ENCODE data around the gene OARD1. TPM values are rescaled to one million over a fixed set of nuclear protein-coding genes. Genes with fewer than 3 reads are reported as not detected.

The OARD1 gene
- polyA plus RNA-seq, 2 donors: 23.7 to 24.4 TPM

- no peak overlapping the region for H3K27ac ChIP-seq (ENCODE audit: low read depth in 2 of 2, low read length in 1 of 2)
- WGBS, 2 donors: 60 to 66% methylated on average over 2 of the region's 2 CpGs
- H3K27me3 ChIP-seq (ENCODE audit: control insufficient read depth in 1 of 2, insufficient read depth in 2 of 2, low read length in 2 of 2): no peaks in the 10 kb centered on the region
- no peak overlapping the region for H3K4me3 ChIP-seq (ENCODE audit: low read depth in 1 of 2, low read length in 2 of 2)
- no peaks in the 10 kb centered on the region for H3K9me3 ChIP-seq (ENCODE audit: control insufficient read depth in 2 of 2, insufficient read depth in 1 of 2, low read depth in 1 of 2, low read length in 1 of 2)
- H3K36me3 ChIP-seq (ENCODE audit: control insufficient read depth in 2 of 2, insufficient read depth in 2 of 2, low read length in 1 of 2): peaks cover 0 to 6% of the 10 kb centered on the region in 2 donors
- H3K4me1 ChIP-seq (ENCODE audit: control insufficient read depth in 2 of 2, insufficient read depth in 2 of 2, low read length in 1 of 2): no peaks in the 10 kb centered on the region
These were observed 5.4 kb upstream of the OARD1 start for GRCh38 chr6:41077536-41077935.

GRCh38 chr6:41075651-41076626 lies 3.8 kb upstream of the OARD1 start:
- H3K27ac ChIP-seq (ENCODE audit: low read depth in 2 of 2, low read length in 1 of 2): no peak overlapping the region
- H3K4me1 ChIP-seq (ENCODE audit: control insufficient read depth in 2 of 2, insufficient read depth in 2 of 2, low read length in 1 of 2): no peaks in the 10 kb centered on the region
- H3K36me3 ChIP-seq (ENCODE audit: control insufficient read depth in 2 of 2, insufficient read depth in 2 of 2, low read length in 1 of 2): peaks cover 0 to 6% of the 10 kb centered on the region in 2 donors
- 75 to 79% methylated on average over 4 of the region's 4 CpGs for WGBS, 2 donors
- no peaks in the 10 kb centered on the region for H3K9me3 ChIP-seq (ENCODE audit: control insufficient read depth in 2 of 2, insufficient read depth in 1 of 2, low read depth in 1 of 2, low read length in 1 of 2)
- no peak overlapping the region for H3K4me3 ChIP-seq (ENCODE audit: low read depth in 1 of 2, low read length in 2 of 2)
- no peaks in the 10 kb centered on the region for H3K27me3 ChIP-seq (ENCODE audit: control insufficient read depth in 1 of 2, insufficient read depth in 2 of 2, low read length in 2 of 2)

- Histone ChIP-seq H3K4me1 (ENCODE audit: control insufficient read depth in 2 of 2, insufficient read depth in 2 of 2, low read length in 1 of 2) (no peaks in the 10 kb centered on the region), H3K27me3 (ENCODE audit: control insufficient read depth in 1 of 2, insufficient read depth in 2 of 2, low read length in 2 of 2) (no peaks in the 10 kb centered on the region), H3K9me3 (ENCODE audit: control insufficient read depth in 2 of 2, insufficient read depth in 1 of 2, low read depth in 1 of 2, low read length in 1 of 2) (no peaks in the 10 kb centered on the region), H3K27ac (ENCODE audit: low read depth in 2 of 2, low read length in 1 of 2) (peak overlapping the region in 1 of 2 donors; percentile 47), H3K4me3 (ENCODE audit: low read depth in 1 of 2, low read length in 2 of 2) (peak overlapping the region in 1 of 2 donors; percentile 91), H3K36me3 (ENCODE audit: control insufficient read depth in 2 of 2, insufficient read depth in 2 of 2, low read length in 1 of 2) (peaks cover 0 to 2% of the 10 kb centered on the region in 2 donors)
- WGBS, 2 donors: 33 to 34% methylated on average over 11 of the region's 11 CpGs
These were observed 2.7 kb upstream of the OARD1 start for GRCh38 chr6:41074692-41075436.

- H3K27me3 ChIP-seq (ENCODE audit: control insufficient read depth in 1 of 2, insufficient read depth in 2 of 2, low read length in 2 of 2): no peaks in the 10 kb centered on the region
- no peaks in the 10 kb centered on the region for H3K4me1 ChIP-seq (ENCODE audit: control insufficient read depth in 2 of 2, insufficient read depth in 2 of 2, low read length in 1 of 2)
These were observed 2.0 kb upstream of the OARD1 start for GRCh38 chr6:41073968-41074691.

GRCh38 chr6:41073203-41073967 lies 1.2 kb upstream of the OARD1 start:
- Histone ChIP-seq H3K4me3 (ENCODE audit: low read depth in 1 of 2, low read length in 2 of 2) (peak overlapping the region; percentile 80 to 91), H3K27ac (ENCODE audit: low read depth in 2 of 2, low read length in 1 of 2) (peak overlapping the region; percentile 99 to 100), H3K9me3 (ENCODE audit: control insufficient read depth in 2 of 2, insufficient read depth in 1 of 2, low read depth in 1 of 2, low read length in 1 of 2) (no peaks in the 10 kb centered on the region), H3K27me3 (ENCODE audit: control insufficient read depth in 1 of 2, insufficient read depth in 2 of 2, low read length in 2 of 2) (no peaks in the 10 kb centered on the region), H3K4me1 (ENCODE audit: control insufficient read depth in 2 of 2, insufficient read depth in 2 of 2, low read length in 1 of 2) (no peaks in the 10 kb centered on the region), H3K36me3 (ENCODE audit: control insufficient read depth in 2 of 2, insufficient read depth in 2 of 2, low read length in 1 of 2) (no peaks in the 10 kb centered on the region)
- 0% methylated on average over 55 to 74 of the region's 74 CpGs for WGBS, 2 donors

More at GRCh38 chr6:41073968-41074691, 2.0 kb upstream of the OARD1 start:
- Histone ChIP-seq H3K36me3 (ENCODE audit: control insufficient read depth in 2 of 2, insufficient read depth in 2 of 2, low read length in 1 of 2) (peaks cover 0 to 2% of the 10 kb centered on the region in 2 donors), H3K9me3 (ENCODE audit: control insufficient read depth in 2 of 2, insufficient read depth in 1 of 2, low read depth in 1 of 2, low read length in 1 of 2) (no peaks in the 10 kb centered on the region), H3K27ac (ENCODE audit: low read depth in 2 of 2, low read length in 1 of 2) (peak overlapping the region; percentile 99 to 100), H3K4me3 (ENCODE audit: low read depth in 1 of 2, low read length in 2 of 2) (peak overlapping the region; percentile 80 to 91)
- 4% methylated on average over 11 of the region's 11 CpGs for WGBS, 2 donors

- Histone ChIP-seq H3K27ac (ENCODE audit: low read depth in 2 of 2, low read length in 1 of 2) (peak within 1 kb of the TSS; percentile 100), H3K36me3 (ENCODE audit: control insufficient read depth in 2 of 2, insufficient read depth in 2 of 2, low read length in 1 of 2) (no peaks in the 10 kb centered on the region), H3K9me3 (ENCODE audit: control insufficient read depth in 2 of 2, insufficient read depth in 1 of 2, low read depth in 1 of 2, low read length in 1 of 2) (no peaks in the 10 kb centered on the region), H3K4me3 (ENCODE audit: low read depth in 1 of 2, low read length in 2 of 2) (peak within 1 kb of the TSS; percentile 82 to 91), H3K4me1 (ENCODE audit: control insufficient read depth in 2 of 2, insufficient read depth in 2 of 2, low read length in 1 of 2) (no peaks in the 10 kb centered on the region), H3K27me3 (ENCODE audit: control insufficient read depth in 1 of 2, insufficient read depth in 2 of 2, low read length in 2 of 2) (no peaks in the 10 kb centered on the region)
- 0 to 1% methylated on average over 34 to 37 of the region's 37 CpGs for WGBS, 2 donors
These were observed 663 bp upstream of the OARD1 start, which contains the start of gene NFYA for GRCh38 chr6:41072836-41073202. NFYA (plus strand) TSS chr6:41072974; CDS start chr6:41079090, 6,116 bp downstream.

GRCh38 chr6:41071501-41071922 lies 644 bp downstream of the OARD1 start:
- Histone ChIP-seq H3K36me3 (ENCODE audit: control insufficient read depth in 2 of 2, insufficient read depth in 2 of 2, low read length in 1 of 2) (no peaks in the 10 kb centered on the region), H3K9me3 (ENCODE audit: control insufficient read depth in 2 of 2, insufficient read depth in 1 of 2, low read depth in 1 of 2, low read length in 1 of 2) (no peaks in the 10 kb centered on the region), H3K4me3 (ENCODE audit: low read depth in 1 of 2, low read length in 2 of 2) (peak overlapping the region; percentile 81 to 82), H3K4me1 (ENCODE audit: control insufficient read depth in 2 of 2, insufficient read depth in 2 of 2, low read length in 1 of 2) (no peaks in the 10 kb centered on the region), H3K27me3 (ENCODE audit: control insufficient read depth in 1 of 2, insufficient read depth in 2 of 2, low read length in 2 of 2) (no peaks in the 10 kb centered on the region), H3K27ac (ENCODE audit: low read depth in 2 of 2, low read length in 1 of 2) (peak overlapping the region; percentile 100)
- 0% methylated on average over 16 of the region's 16 CpGs for WGBS, 2 donors

- no peaks in the 10 kb centered on the region for H3K36me3 ChIP-seq (ENCODE audit: control insufficient read depth in 2 of 2, insufficient read depth in 2 of 2, low read length in 1 of 2)
- no peak overlapping the region for H3K4me3 ChIP-seq (ENCODE audit: low read depth in 1 of 2, low read length in 2 of 2)
- 28 to 29% methylated on average over 3 of the region's 3 CpGs for WGBS, 2 donors
- no peaks in the 10 kb centered on the region for H3K9me3 ChIP-seq (ENCODE audit: control insufficient read depth in 2 of 2, insufficient read depth in 1 of 2, low read depth in 1 of 2, low read length in 1 of 2)
- H3K4me1 ChIP-seq (ENCODE audit: control insufficient read depth in 2 of 2, insufficient read depth in 2 of 2, low read length in 1 of 2): no peaks in the 10 kb centered on the region
- H3K27me3 ChIP-seq (ENCODE audit: control insufficient read depth in 1 of 2, insufficient read depth in 2 of 2, low read length in 2 of 2): no peaks in the 10 kb centered on the region
- H3K27ac ChIP-seq (ENCODE audit: low read depth in 2 of 2, low read length in 1 of 2): no peak overlapping the region
These were observed 5.3 kb downstream of the OARD1 start for GRCh38 chr6:41066867-41067304.

Data from esophagus (tissue), 2 donors.